ENCODE measurements around the gene SLC6A7.

The SLC6A7 gene

GRCh38 chr5:150166037-150166649 lies 23.7 kb upstream of the SLC6A7 start:
- H3K27ac ChIP-seq: no peak overlapping the region
- TF ChIP-seq ZFX (IDR thresholded peaks at IDR 0.05; ENCODE audit: borderline replicate concordance): no peak
- TF ChIP-seq, protein P1, sequence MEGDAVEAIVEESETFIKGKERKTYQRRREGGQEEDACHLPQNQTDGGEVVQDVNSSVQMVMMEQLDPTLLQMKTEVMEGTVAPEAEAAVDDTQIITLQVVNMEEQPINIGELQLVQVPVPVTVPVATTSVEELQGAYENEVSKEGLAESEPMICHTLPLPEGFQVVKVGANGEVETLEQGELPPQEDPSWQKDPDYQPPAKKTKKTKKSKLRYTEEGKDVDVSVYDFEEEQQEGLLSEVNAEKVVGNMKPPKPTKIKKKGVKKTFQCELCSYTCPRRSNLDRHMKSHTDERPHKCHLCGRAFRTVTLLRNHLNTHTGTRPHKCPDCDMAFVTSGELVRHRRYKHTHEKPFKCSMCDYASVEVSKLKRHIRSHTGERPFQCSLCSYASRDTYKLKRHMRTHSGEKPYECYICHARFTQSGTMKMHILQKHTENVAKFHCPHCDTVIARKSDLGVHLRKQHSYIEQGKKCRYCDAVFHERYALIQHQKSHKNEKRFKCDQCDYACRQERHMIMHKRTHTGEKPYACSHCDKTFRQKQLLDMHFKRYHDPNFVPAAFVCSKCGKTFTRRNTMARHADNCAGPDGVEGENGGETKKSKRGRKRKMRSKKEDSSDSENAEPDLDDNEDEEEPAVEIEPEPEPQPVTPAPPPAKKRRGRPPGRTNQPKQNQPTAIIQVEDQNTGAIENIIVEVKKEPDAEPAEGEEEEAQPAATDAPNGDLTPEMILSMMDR (IDR thresholded peaks at IDR 0.05): no peak

DNA sequence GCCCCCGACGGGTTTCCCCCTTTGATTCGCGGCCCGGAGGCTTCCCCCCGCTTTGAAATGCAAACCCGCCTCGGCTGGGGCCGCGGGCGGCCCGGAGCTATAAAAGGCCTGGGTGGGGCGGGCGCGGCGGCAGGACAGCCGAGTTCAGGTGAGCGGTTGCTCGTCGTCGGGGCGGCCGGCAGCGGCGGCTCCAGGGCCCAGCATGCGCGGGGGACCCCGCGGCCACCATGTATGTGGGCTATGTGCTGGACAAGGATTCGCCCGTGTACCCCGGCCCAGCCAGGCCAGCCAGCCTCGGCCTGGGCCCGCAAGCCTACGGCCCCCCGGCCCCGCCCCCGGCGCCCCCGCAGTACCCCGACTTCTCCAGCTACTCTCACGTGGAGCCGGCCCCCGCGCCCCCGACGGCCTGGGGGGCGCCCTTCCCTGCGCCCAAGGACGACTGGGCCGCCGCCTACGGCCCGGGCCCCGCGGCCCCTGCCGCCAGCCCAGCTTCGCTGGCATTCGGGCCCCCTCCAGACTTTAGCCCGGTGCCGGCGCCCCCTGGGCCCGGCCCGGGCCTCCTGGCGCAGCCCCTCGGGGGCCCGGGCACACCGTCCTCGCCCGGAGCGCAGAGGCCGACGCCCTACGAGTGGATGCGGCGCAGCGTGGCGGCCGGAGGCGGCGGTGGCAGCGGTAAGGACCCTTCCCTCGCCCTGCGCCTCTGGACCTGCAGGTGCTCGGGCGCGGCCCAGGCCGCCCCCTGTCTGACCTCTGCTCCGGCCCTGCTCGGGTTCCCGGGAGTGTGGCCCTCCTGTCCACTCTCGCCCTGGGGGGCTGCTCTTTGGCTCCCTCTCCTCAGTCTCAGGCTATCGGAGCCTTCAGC lies 23.0 kb upstream of the SLC6A7 start, which contains the start of gene CDX1:
Gene CDX1, plus strand, starts transcription at position 129 of the 862 bp plus-strand sequence. Its CDS starts 99 bp downstream, at position 228.
- TF ChIP-seq, protein P1 (IDR thresholded peaks at IDR 0.05): no peak
- no peak for TF ChIP-seq ZFX (IDR thresholded peaks at IDR 0.05; ENCODE audit: borderline replicate concordance)
- H3K27ac ChIP-seq: no peak within 1 kb of the TSS

- TF ChIP-seq, protein P1 (IDR thresholded peaks at IDR 0.05): no peak
- TF ChIP-seq ZFX (IDR thresholded peaks at IDR 0.05; ENCODE audit: borderline replicate concordance): no peak
- no peak overlapping the region for H3K27ac ChIP-seq
Observed at GRCh38 chr5:150167512-150167850, 22.4 kb upstream of the SLC6A7 start.

- H3K27ac ChIP-seq: no peak overlapping the region
- TF ChIP-seq, protein P1 (IDR thresholded peaks at IDR 0.05): peak; percentile 28
- TF ChIP-seq ZFX (IDR thresholded peaks at IDR 0.05; ENCODE audit: borderline replicate concordance): no peak
Observed at GRCh38 chr5:150167908-150168307, 22.0 kb upstream of the SLC6A7 start.

DNA sequence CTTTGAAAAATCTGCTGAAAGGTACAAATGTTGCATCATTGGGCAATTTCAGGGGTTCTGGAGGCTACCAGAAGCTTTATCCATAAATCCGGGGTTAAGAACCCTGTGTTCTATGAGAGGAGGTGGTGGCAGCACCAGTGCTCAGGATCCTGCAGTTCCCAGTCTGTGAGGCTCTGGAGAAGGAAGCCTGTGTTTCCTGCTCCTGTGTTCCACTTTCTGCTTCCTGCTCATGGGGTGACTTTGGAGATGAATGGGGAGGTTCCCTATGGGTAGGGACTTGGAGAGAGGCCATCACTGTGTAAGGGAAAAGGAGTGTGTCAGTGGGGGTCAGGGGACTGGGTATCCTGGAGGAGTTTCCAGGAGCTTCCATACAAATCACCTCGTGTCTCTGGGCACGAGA lies 21.0 kb upstream of the SLC6A7 start:
- TF ChIP-seq, protein P1 (IDR thresholded peaks at IDR 0.05): no peak
- TF ChIP-seq ZFX (IDR thresholded peaks at IDR 0.05; ENCODE audit: borderline replicate concordance): no peak
- H3K27ac ChIP-seq: no peak overlapping the region

DNA sequence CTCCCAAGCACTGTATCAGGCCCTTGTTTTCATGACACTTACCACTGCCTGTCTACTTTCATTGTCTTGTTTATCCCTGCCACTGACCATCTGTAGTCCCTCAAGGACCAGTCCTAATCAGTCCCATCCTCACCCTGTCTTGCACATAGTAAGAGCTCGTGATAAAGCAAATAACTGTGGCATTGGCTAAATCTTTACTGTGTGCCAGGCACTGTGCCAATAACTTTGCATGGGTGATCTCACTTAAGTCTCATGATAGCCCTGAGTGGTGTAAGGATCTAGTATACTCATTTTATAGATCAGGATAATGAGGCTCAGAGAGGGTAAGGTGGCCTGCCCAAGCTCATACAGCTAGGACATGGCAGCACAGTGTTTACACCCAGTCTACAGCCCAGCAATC lies 17.7 kb upstream of the SLC6A7 start:
- H3K27ac ChIP-seq: no peak overlapping the region
- no peak for TF ChIP-seq ZFX (IDR thresholded peaks at IDR 0.05; ENCODE audit: borderline replicate concordance)
- TF ChIP-seq, protein P1 (IDR thresholded peaks at IDR 0.05): no peak

GRCh38 chr5:150172556-150172955 lies 17.3 kb upstream of the SLC6A7 start:
- no peak overlapping the region for H3K27ac ChIP-seq
- TF ChIP-seq ZFX (IDR thresholded peaks at IDR 0.05; ENCODE audit: borderline replicate concordance): no peak
- TF ChIP-seq, protein P1 (IDR thresholded peaks at IDR 0.05): no peak

Data from 22Rv1 (cell line).